ENCODE results near the gene HM13. TPM values are rescaled to one million over a fixed set of nuclear protein-coding genes. Genes with fewer than 3 reads are reported as not detected.

The HM13 gene
- total and polyA plus RNA-seq, 12 donors = 27.5 to 102 (median 34.9) TPM

GRCh38 chr20:31568041-31568731, 53.9 kb downstream of the HM13 start:
- TF ChIP-seq CTCF (IDR thresholded peaks at IDR 0.05) = no peak
- no peaks in the 10 kb centered on the region for H3K27me3 ChIP-seq
- H3K36me3 ChIP-seq = peaks cover 0 to 73% (median 11%) of the 10 kb centered on the region in 9 donors
- peak overlapping the region in 8 of 10 donors; percentile 87 to 96 (median 93) for H3K27ac ChIP-seq
- intact Hi-C loops (cut with DNase I) = loop anchor here in 8 of 10 donors (2.0 to 10.0 kb wide), 6 partner anchors 41 to 157 kb away; partner anchors contain the start of gene BCL2L1 (in 4 of the 8)
- ATAC-seq = no peak
- no peaks in the 10 kb centered on the region for H3K9me3 ChIP-seq
- DNase-seq = no peak
- H3K4me1 ChIP-seq = peaks cover 4 to 52% (median 27%) of the 10 kb centered on the region in 9 donors
- WGBS, 2 donors = 73 to 77% methylated on average over 21 of the region's 21 CpGs
- H3K4me3 ChIP-seq = no peak overlapping the region

DNA sequence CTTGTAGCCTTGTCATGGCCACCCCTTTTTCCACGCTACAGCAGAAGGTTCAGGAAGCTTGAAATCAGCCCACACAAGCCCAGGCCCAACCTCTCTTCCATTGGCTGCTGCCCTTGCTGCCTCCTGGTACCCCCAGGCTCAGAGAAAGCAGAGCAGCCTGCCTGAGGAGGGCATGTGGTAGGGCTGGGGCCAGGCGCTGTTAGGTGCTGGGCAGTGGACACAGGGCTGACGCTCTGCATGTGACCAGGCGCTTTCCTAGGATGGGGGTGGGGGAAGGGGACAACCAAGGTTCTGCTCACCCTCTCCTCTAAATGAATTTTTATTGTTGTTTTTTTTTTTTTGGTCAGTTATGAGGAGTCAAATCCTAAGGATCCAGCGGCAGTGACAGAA, 54.5 kb downstream of the HM13 start:
- H3K27me3 ChIP-seq = no peaks in the 10 kb centered on the region
- TF ChIP-seq CTCF (IDR thresholded peaks at IDR 0.05) = no peak
- intact Hi-C loops (cut with DNase I) = loop anchor here in 8 of 10 donors (2.0 to 10.0 kb wide), 6 partner anchors 40 to 156 kb away; partner anchors contain the start of gene BCL2L1 (in 4 of the 8)
- peak overlapping the region in 9 of 10 donors; percentile 87 to 96 (median 93) for H3K27ac ChIP-seq
- H3K4me1 ChIP-seq = peaks cover 4 to 56% (median 32%) of the 10 kb centered on the region in 9 donors
- DNase-seq (no peak), ATAC-seq (no peak)
- H3K9me3 ChIP-seq = no peaks in the 10 kb centered on the region
- WGBS, 2 donors = 85 to 88% methylated on average over 5 of the region's 5 CpGs
- no peak overlapping the region for H3K4me3 ChIP-seq
- peaks cover 0 to 67% (median 11%) of the 10 kb centered on the region in 9 donors for H3K36me3 ChIP-seq

DNA sequence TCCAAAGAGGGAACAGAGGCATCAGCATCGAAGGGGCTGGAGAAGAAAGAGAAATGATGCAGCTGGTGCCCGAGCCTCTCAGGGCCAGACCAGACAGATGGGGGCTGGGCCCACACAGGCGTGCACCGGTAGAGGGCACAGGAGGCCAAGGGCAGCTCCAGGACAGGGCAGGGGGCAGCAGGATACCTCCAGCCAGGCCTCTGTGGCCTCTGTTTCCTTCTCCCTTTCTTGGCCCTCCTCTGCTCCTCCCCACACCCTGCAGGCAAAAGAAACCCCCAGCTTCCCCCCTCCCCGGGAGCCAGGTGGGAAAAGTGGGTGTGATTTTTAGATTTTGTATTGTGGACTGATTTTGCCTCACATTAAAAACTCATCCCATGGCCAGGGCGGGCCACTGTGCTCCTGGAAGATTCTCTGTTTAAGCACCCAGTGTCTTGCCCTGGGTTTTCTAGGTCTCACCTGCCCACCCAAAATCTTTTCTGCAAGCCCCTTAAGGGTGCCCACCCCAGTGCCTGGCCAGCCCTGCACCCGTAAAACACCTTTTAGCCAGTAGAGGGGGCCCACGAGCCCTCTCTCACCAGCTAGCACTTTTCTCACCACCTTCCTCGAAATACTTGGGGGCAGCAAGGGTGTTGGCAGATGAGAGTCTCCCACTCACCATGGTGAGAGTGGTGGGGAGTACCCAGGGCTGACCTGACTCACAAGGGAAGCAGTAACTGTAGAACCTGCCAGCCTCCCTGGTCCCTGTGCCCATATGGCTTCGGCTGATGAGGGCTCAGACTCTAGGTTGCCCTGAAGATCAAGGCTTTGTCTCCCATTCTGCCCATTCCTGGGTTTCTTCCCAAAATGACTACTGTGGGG, 55.1 kb downstream of the HM13 start:
- H3K4me1 ChIP-seq = peaks cover 4 to 62% (median 39%) of the 10 kb centered on the region in 9 donors
- no peaks in the 10 kb centered on the region for H3K27me3 ChIP-seq
- ATAC-seq (peak in 4 of 8 donors; percentile 12 to 37 (median 24)), DNase-seq (peak; percentile 53 to 64)
- intact Hi-C loops (cut with DNase I) = loop anchor here in 8 of 10 donors (2.0 to 10.0 kb wide), 6 partner anchors 39 to 155 kb away; partner anchors contain the start of gene BCL2L1 (in 5 of the 8)
- WGBS, 2 donors = 31 to 40% methylated on average over 10 of the region's 10 CpGs
- H3K36me3 ChIP-seq = peaks cover 0 to 61% (median 6%) of the 10 kb centered on the region in 9 donors
- peak overlapping the region; percentile 53 to 96 (median 93) for H3K27ac ChIP-seq
- peak; percentile 82 to 90 (median 86) for TF ChIP-seq CTCF (IDR thresholded peaks at IDR 0.05)
- H3K9me3 ChIP-seq = no peaks in the 10 kb centered on the region
- no peak overlapping the region for H3K4me3 ChIP-seq

- TF ChIP-seq CTCF (IDR thresholded peaks at IDR 0.05) = no peak
- peaks cover 4 to 66% (median 39%) of the 10 kb centered on the region in 9 donors for H3K4me1 ChIP-seq
- no peak overlapping the region for H3K4me3 ChIP-seq
- DNase-seq = no peak
- 77 to 83% methylated on average over 8 of the region's 8 CpGs for WGBS, 2 donors
- intact Hi-C loops (cut with DNase I) = loop anchor here in 2 of 10 donors (2.0 to 5.0 kb wide), 2 partner anchors 39 to 152 kb away; partner anchors contain the start of gene BCL2L1 (in 1 of the 2)
- H3K36me3 ChIP-seq = peaks cover 0 to 54% (median 4%) of the 10 kb centered on the region in 9 donors
- no peaks in the 10 kb centered on the region for H3K27me3 ChIP-seq
- no peaks in the 10 kb centered on the region for H3K9me3 ChIP-seq
- peak overlapping the region; percentile 53 to 96 (median 93) for H3K27ac ChIP-seq
- ATAC-seq = no peak
These were observed 55.8 kb downstream of the HM13 start for GRCh38 chr20:31570021-31570463.
